ENCODE results near the gene SH3BGRL2.

The SH3BGRL2 gene

GRCh38 chr6:79630380-79630882 is 698 bp upstream of the SH3BGRL2 start:
- TF ChIP-seq GABPA (IDR thresholded peaks at IDR 0.05; ENCODE audit: low read depth) (no peak), REST (IDR thresholded peaks at IDR 0.05; ENCODE audit: insufficient replicate concordance, low read depth) (no peak), POLR2AphosphoS5 (IDR thresholded peaks at IDR 0.05; ENCODE audit: low read depth) (no peak), SPI1 (IDR thresholded peaks at IDR 0.05; ENCODE audit: borderline replicate concordance, low read depth) (no peak)
- TF ChIP-seq, protein P1, sequence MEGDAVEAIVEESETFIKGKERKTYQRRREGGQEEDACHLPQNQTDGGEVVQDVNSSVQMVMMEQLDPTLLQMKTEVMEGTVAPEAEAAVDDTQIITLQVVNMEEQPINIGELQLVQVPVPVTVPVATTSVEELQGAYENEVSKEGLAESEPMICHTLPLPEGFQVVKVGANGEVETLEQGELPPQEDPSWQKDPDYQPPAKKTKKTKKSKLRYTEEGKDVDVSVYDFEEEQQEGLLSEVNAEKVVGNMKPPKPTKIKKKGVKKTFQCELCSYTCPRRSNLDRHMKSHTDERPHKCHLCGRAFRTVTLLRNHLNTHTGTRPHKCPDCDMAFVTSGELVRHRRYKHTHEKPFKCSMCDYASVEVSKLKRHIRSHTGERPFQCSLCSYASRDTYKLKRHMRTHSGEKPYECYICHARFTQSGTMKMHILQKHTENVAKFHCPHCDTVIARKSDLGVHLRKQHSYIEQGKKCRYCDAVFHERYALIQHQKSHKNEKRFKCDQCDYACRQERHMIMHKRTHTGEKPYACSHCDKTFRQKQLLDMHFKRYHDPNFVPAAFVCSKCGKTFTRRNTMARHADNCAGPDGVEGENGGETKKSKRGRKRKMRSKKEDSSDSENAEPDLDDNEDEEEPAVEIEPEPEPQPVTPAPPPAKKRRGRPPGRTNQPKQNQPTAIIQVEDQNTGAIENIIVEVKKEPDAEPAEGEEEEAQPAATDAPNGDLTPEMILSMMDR (IDR thresholded peaks at IDR 0.05; ENCODE audit: insufficient read depth, low read length): no peak
- Histone ChIP-seq H3K27ac (replicated peaks) (no peak overlapping the region), H3K4me3 (replicated peaks; ENCODE audit: insufficient read depth, low read length) (no peak overlapping the region), H3K27me3 (ENCODE audit: insufficient read depth, poor library complexity, severe bottlenecking) (peaks cover 35% of the 10 kb centered on the region)
- no peak for DNase-seq (ENCODE audit: low read depth in 1 of 2, low spot score in 1 of 2)

DNA sequence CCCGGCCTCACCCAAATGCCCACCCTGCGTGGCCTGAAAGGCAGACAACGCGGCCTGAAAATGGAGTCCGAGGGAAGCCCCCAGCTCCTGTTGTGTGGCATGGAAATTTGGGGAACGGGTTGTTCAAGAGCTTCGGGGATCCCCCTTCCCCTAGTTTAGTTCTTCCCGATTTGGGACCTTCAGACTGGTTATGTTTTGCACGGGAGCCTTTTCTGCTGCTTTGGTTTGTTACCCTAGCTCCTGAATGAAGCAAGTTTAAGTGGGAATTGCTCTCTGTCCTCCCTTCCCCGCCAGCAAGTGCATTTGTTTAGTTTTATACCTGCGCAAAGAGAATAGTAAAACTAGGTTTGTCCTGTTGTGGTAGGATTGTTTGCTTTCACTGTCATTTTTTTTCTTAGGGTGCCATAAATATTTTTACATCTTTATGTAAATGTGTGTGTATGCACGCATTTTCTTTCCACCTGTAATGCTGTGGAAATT is 604 bp downstream of the SH3BGRL2 start:
- peaks cover 35% of the 10 kb centered on the region for H3K27me3 ChIP-seq (ENCODE audit: insufficient read depth, poor library complexity, severe bottlenecking)
- peak overlapping the region; percentile 49 for H3K4me3 ChIP-seq (replicated peaks; ENCODE audit: insufficient read depth, low read length)
- H3K27ac ChIP-seq (replicated peaks): no peak overlapping the region
- TF ChIP-seq, protein P1 (IDR thresholded peaks at IDR 0.05; ENCODE audit: insufficient read depth, low read length): no peak
- no peak for TF ChIP-seq POLR2AphosphoS5 (IDR thresholded peaks at IDR 0.05; ENCODE audit: low read depth)
- TF ChIP-seq GABPA (IDR thresholded peaks at IDR 0.05; ENCODE audit: low read depth): no peak
- no peak for TF ChIP-seq REST (IDR thresholded peaks at IDR 0.05; ENCODE audit: insufficient replicate concordance, low read depth)
- TF ChIP-seq SPI1 (IDR thresholded peaks at IDR 0.05; ENCODE audit: borderline replicate concordance, low read depth): no peak
- DNase-seq (ENCODE audit: low read depth in 1 of 2, low spot score in 1 of 2): no peak

GRCh38 chr6:79632580-79632979 is 1.5 kb downstream of the SH3BGRL2 start:
- TF ChIP-seq REST (IDR thresholded peaks at IDR 0.05; ENCODE audit: insufficient replicate concordance, low read depth): no peak
- TF ChIP-seq SPI1 (IDR thresholded peaks at IDR 0.05; ENCODE audit: borderline replicate concordance, low read depth): no peak
- no peak for TF ChIP-seq POLR2AphosphoS5 (IDR thresholded peaks at IDR 0.05; ENCODE audit: low read depth)
- TF ChIP-seq, protein P1 (IDR thresholded peaks at IDR 0.05; ENCODE audit: insufficient read depth, low read length): no peak
- no peak for TF ChIP-seq GABPA (IDR thresholded peaks at IDR 0.05; ENCODE audit: low read depth)
- peaks cover 35% of the 10 kb centered on the region for H3K27me3 ChIP-seq (ENCODE audit: insufficient read depth, poor library complexity, severe bottlenecking)
- no peak for DNase-seq (ENCODE audit: low read depth in 1 of 2, low spot score in 1 of 2)
- H3K27ac ChIP-seq (replicated peaks): no peak overlapping the region
- H3K4me3 ChIP-seq (replicated peaks; ENCODE audit: insufficient read depth, low read length): no peak overlapping the region
